GM04504 (cell line): ENCODE results near the gene CACNG4.

ENCODE experiments used
- DNase-seq: peaks from one replicate; pipeline ENCODE4 v3.0.0-alpha.2; 2012; ENCODE audit warnings: low read depth

CACNG4 gene

GRCh38 chr17:67043283-67043682 lies 78.8 kb downstream of the CACNG4 start:
- DNase-seq = no peak

- DNase-seq = no peak
Measured at GRCh38 chr17:67044016-67044772, 79.7 kb downstream of the CACNG4 start, which contains the start of gene CACNG1. CACNG1 (plus strand) TSS chr17:67044554; CDS start chr17:67044661, 107 bp downstream.

GRCh38 chr17:67044940-67045339 lies 80.4 kb downstream of the CACNG4 start:
- DNase-seq = no peak

- DNase-seq = no peak
Measured at GRCh38 chr17:67046398-67046797, 81.9 kb downstream of the CACNG4 start.

GRCh38 chr17:67047382-67047781 lies 82.9 kb downstream of the CACNG4 start:
- no peak for DNase-seq

- DNase-seq = no peak
Measured at GRCh38 chr17:67049025-67049739, 84.7 kb downstream of the CACNG4 start.

- no peak for DNase-seq
Measured at GRCh38 chr17:67050066-67050465, 85.6 kb downstream of the CACNG4 start.

GRCh38 chr17:67050471-67051154 lies 86.1 kb downstream of the CACNG4 start:
- DNase-seq = no peak

- DNase-seq = no peak
Measured at GRCh38 chr17:67051155-67051538, 86.6 kb downstream of the CACNG4 start.

- no peak for DNase-seq
Measured at GRCh38 chr17:67051837-67052236, 87.3 kb downstream of the CACNG4 start.

GRCh38 chr17:67052720-67053437 lies 88.4 kb downstream of the CACNG4 start:
- no peak for DNase-seq

GRCh38 chr17:67053438-67054000 lies 89.0 kb downstream of the CACNG4 start:
- no peak for DNase-seq

GRCh38 chr17:67054011-67054591 lies 89.6 kb downstream of the CACNG4 start:
- DNase-seq = no peak

- DNase-seq = no peak
Measured at GRCh38 chr17:67054608-67055007, 90.1 kb downstream of the CACNG4 start.

- DNase-seq = no peak
Measured at GRCh38 chr17:67055041-67055443, 90.5 kb downstream of the CACNG4 start.

- DNase-seq = no peak
Measured at GRCh38 chr17:67055811-67056745, 91.6 kb downstream of the CACNG4 start.

- DNase-seq = no peak
Measured at GRCh38 chr17:67056746-67057490, 92.4 kb downstream of the CACNG4 start.

- no peak for DNase-seq
Measured at GRCh38 chr17:67058036-67058435, 93.5 kb downstream of the CACNG4 start.

- DNase-seq = no peak
Measured at GRCh38 chr17:67059372-67059771, 94.9 kb downstream of the CACNG4 start.

GRCh38 chr17:67063141-67063540 lies 98.6 kb downstream of the CACNG4 start:
- DNase-seq = no peak
